ENCODE measurements around the gene MTMR11. TPM values are rescaled to one million over a fixed set of nuclear protein-coding genes. Genes with fewer than 3 reads are reported as not detected.

MTMR11 gene
- 0.15 TPM in 1 of 2 replicates, not detected in the other for total RNA-seq
- 0.56 TPM for total RNA-seq (2013)
- 0.74 and 0.91 TPM in 2 replicates for polyA plus RNA-seq
- 0.26 and 0.50 TPM in 2 replicates for polyA minus RNA-seq

- intact Hi-C loops (cut with micrococcal nuclease): no loop called here
- Histone ChIP-seq H3K4me1 (ENCODE audit: control insufficient read depth in 2 of 2, insufficient read depth in 2 of 2, low read length in 2 of 2) (no peaks in the 10 kb centered on the region), H3K9ac (ENCODE audit: low read length) (no peak within 1 kb of the TSS), H3K79me2 (ENCODE audit: control insufficient read depth, insufficient read depth, low read length) (no peaks in the 10 kb centered on the region), H4K20me1 (ENCODE audit: control insufficient read depth, insufficient read depth, low read length, poor library complexity, severe bottlenecking) (no peaks in the 10 kb centered on the region), H3K4me3 (ENCODE audit: control extremely low read depth in 1 of 5, extremely low read depth in 1 of 5, insufficient read depth in 1 of 5, low read depth in 2 of 5, low read length in 4 of 5) (no peak within 1 kb of the TSS), H3K27me3 (replicated peaks in 1 of 4; ENCODE audit: control extremely low read depth in 1 of 4, control insufficient read depth in 3 of 4, insufficient read depth in 4 of 4, low read length in 3 of 4) (peaks cover 0 to 21% (median 2%) of the 10 kb centered on the region in 4 experiments), H3K4me2 (replicated peaks; ENCODE audit: low read depth, low read length, poor library complexity, severe bottlenecking) (no peak within 1 kb of the TSS), H2AFZ (ENCODE audit: insufficient read depth, low read depth, low read length, poor library complexity, severe bottlenecking) (no peak within 1 kb of the TSS), H3K36me3 (replicated peaks in 1 of 2; ENCODE audit: control extremely low read depth in 1 of 2, control insufficient read depth in 1 of 2, extremely low read depth in 1 of 2, insufficient read depth in 2 of 2, low read length in 1 of 2) (no peaks in the 10 kb centered on the region), H3K9me3 (ENCODE audit: control extremely low read depth in 1 of 3, control insufficient read depth in 2 of 3, insufficient read depth in 1 of 3, low read length in 2 of 3) (no peaks in the 10 kb centered on the region), H3K27ac (ENCODE audit: low read length in 2 of 2) (no peak within 1 kb of the TSS)
- Mint-ChIP-seq H3K9me3 (ENCODE audit: insufficient read depth) (no peaks in the 10 kb centered on the region), H3K27ac (no peak within 1 kb of the TSS), H3K4me1 (no peaks in the 10 kb centered on the region), H3K4me3 (no peak within 1 kb of the TSS), H3K27me3 (peaks cover 41% of the 10 kb centered on the region)
- ChIA-PET CTCF (interaction anchor here (0.6 kb wide), 1 partner anchor 1315 kb away, joined by 3 read pairs; no protein-coding TSS in a partner anchor), POLR2A (no interaction called here)
- 78% methylated on average over 7 of the region's 18 CpGs for WGBS (ENCODE audit: insufficient coverage)
- DNase-seq: no peak
- no peak for TF ChIP-seq CTCF (IDR thresholded peaks at IDR 0.05)
- no peak for TF ChIP-seq EZH2 (IDR thresholded peaks at IDR 0.05; ENCODE audit: borderline replicate concordance, insufficient read depth, low read depth, low read length, poor library complexity, severe bottlenecking)
- ATAC-seq (ENCODE audit: low read depth): no peak
Measured at GRCh38 chr1:149936170-149936991, at the start of gene MTMR11. Gene MTMR11 (minus strand): TSS chr1:149936879. CDS start chr1:149936647, 232 bp downstream.

GRCh38 chr1:149979972-149980540 is 43.4 kb upstream of the MTMR11 start:
- Mint-ChIP-seq H3K9me3 (ENCODE audit: insufficient read depth) (no peaks in the 10 kb centered on the region), H3K27me3 (peaks cover 28% of the 10 kb centered on the region), H3K4me1 (peaks cover 5% of the 10 kb centered on the region), H3K4me3 (no peak overlapping the region), H3K27ac (no peak overlapping the region)
- Histone ChIP-seq H3K9ac (ENCODE audit: low read length) (no peak overlapping the region), H3K27me3 (replicated peaks in 1 of 4; ENCODE audit: control extremely low read depth in 1 of 4, control insufficient read depth in 3 of 4, insufficient read depth in 4 of 4, low read length in 3 of 4) (peaks cover 0 to 5% (median 0%) of the 10 kb centered on the region in 4 experiments), H4K20me1 (ENCODE audit: control insufficient read depth, insufficient read depth, low read length, poor library complexity, severe bottlenecking) (no peaks in the 10 kb centered on the region), H3K4me3 (ENCODE audit: control extremely low read depth in 1 of 5, extremely low read depth in 1 of 5, insufficient read depth in 1 of 5, low read depth in 2 of 5, low read length in 4 of 5) (no peak overlapping the region), H3K27ac (ENCODE audit: low read length in 2 of 2) (no peak overlapping the region), H3K4me2 (replicated peaks; ENCODE audit: low read depth, low read length, poor library complexity, severe bottlenecking) (no peak overlapping the region), H3K9me3 (ENCODE audit: control extremely low read depth in 1 of 3, control insufficient read depth in 2 of 3, insufficient read depth in 1 of 3, low read length in 2 of 3) (no peaks in the 10 kb centered on the region), H3K79me2 (ENCODE audit: control insufficient read depth, insufficient read depth, low read length) (no peaks in the 10 kb centered on the region), H3K4me1 (ENCODE audit: control insufficient read depth in 2 of 2, insufficient read depth in 2 of 2, low read length in 2 of 2) (no peaks in the 10 kb centered on the region), H2AFZ (ENCODE audit: insufficient read depth, low read depth, low read length, poor library complexity, severe bottlenecking) (no peak overlapping the region), H3K36me3 (replicated peaks in 1 of 2; ENCODE audit: control extremely low read depth in 1 of 2, control insufficient read depth in 1 of 2, extremely low read depth in 1 of 2, insufficient read depth in 2 of 2, low read length in 1 of 2) (no peaks in the 10 kb centered on the region)
- TF ChIP-seq EZH2 (IDR thresholded peaks at IDR 0.05; ENCODE audit: borderline replicate concordance, insufficient read depth, low read depth, low read length, poor library complexity, severe bottlenecking): no peak
- no peak for TF ChIP-seq CTCF (IDR thresholded peaks at IDR 0.05)
- POLR2A ChIA-PET: no interaction called here
- intact Hi-C loops (cut with micrococcal nuclease): no loop called here
- ATAC-seq (ENCODE audit: low read depth) (no peak), DNase-seq (no peak)
- WGBS (ENCODE audit: insufficient coverage): 94% methylated on average over 2 of the region's 3 CpGs
- CTCF ChIA-PET: no interaction called here
